Psoas muscle (tissue), 8 donors: ENCODE measurements around the gene DCHS1. TPM values are rescaled to one million over a fixed set of nuclear protein-coding genes. Genes with fewer than 3 reads are reported as not detected.

Source experiments
- ATAC-seq, 4 donors: fragments of 200-7000 bp; cut with Tn5 transposase; one replicate each; pipeline ENCODE4 v1.9.1; 2020; ENCODE audit warnings: moderate library complexity in 3 of 4, mild to moderate bottlenecking in 2 of 4
- DNase-seq, 2 donors: peaks; one replicate each; pipeline ENCODE4 v3.0.0-alpha.2; 2020
- H3K27ac ChIP-seq: fragments of 200-600 bp; one replicate; pipeline ENCODE4 v1.8.0; 2022
- H3K27me3 ChIP-seq, 3 donors: fragments of 200-600 bp in 1 of 3; one replicate each; pipeline versions ENCODE4 v1.6.1 to v1.8.0; 2013 to 2022; ENCODE audit warnings: low read length in 2 of 3, mild to moderate bottlenecking in 2 of 3, moderate library complexity in 1 of 3; ENCODE audit not compliant: insufficient read depth in 3 of 3
- H3K36me3 ChIP-seq, 2 donors: fragments of 200-600 bp in 1 of 2; one replicate each; pipeline versions ENCODE4 v1.6.1 to v1.8.0; 2013 to 2022; ENCODE audit warnings: low read depth in 1 of 2, mild to moderate bottlenecking in 1 of 2, moderate library complexity in 1 of 2; ENCODE audit not compliant: insufficient read depth in 1 of 2
- H3K4me1 ChIP-seq: fragments of 200-600 bp; one replicate; pipeline ENCODE4 v1.8.0; 2022
- H3K4me3 ChIP-seq: fragments of 200-600 bp; one replicate; pipeline ENCODE4 v1.8.0; 2022; ENCODE audit warnings: mild to moderate bottlenecking
- H3K9me3 ChIP-seq: fragments of 200-600 bp; one replicate; pipeline ENCODE4 v1.8.0; 2022
- CTCF ChIP-seq: fragments of 200-600 bp; IDR thresholded peaks from one replicate; pipeline ENCODE4 v1.8.0; 2022; ENCODE audit warnings: antibody characterized with exemption
- WGBS, 3 donors: extraction: QIAGEN DNeasy Blood & Tissue Kit; methylation state at CpG; one replicate each; pipeline versions ENCODE4 v1.1.6 to v1.1.7; 2013; 5-methylcytosine and 5-hydroxymethylcytosine counted together
- intact Hi-C, 2 donors: fragments of 100-400 bp; cut with DNase I; formaldehyde crosslinking; loops; one replicate each; pipeline versions ENCODE4 v1.11.0 to v1.14.2; 2022
- polyA plus RNA-seq, 3 donors: library from polyadenylated mRNA; stranded (reverse); fragments of 200-250 nt; gene quantifications; one replicate each; pipeline ENCODE4 v1.2.3, GENCODE V29; 2013
- total RNA-seq, 4 donors: library from RNA; stranded (reverse); fragmentation: NEBNext Ultra II Directional in 2 of 4; extraction: Animal tissue kit (Norgen Biotek cat#: 25700) in 2 of 4; gene quantifications; one replicate each; pipeline versions ENCODE4 v1.2.1 to v1.2.4, GENCODE V29; 2021 to 2023
- donor health status: healthy with polysubstance abuse.
- donor health status: DM: no; HTN: no; CAD: no; lungs with moderate emphysema.
- donor health status: Bipolar disorder and iron deficiency.
- donor health status: healthy.
- donor health status: DM: yes; HTN: yes; CAD: no.
- donor health status: DM: no; HTN: no; CAD: no.
- donor health status: DM: no; HTN: no; CAD: no.
- donor health status: DM: yes; HTN: yes; CAD: no.

Gene DCHS1
- total and polyA plus RNA-seq, 7 donors = 0.98 to 7.2 (median 3.2) TPM

- ATAC-seq (no peak), DNase-seq (no peak)
- Histone ChIP-seq H3K36me3 (no peaks in the 10 kb centered on the region), H3K9me3 (no peaks in the 10 kb centered on the region), H3K4me3 (no peak overlapping the region), H3K4me1 (peaks cover 11% of the 10 kb centered on the region), H3K27ac (no peak overlapping the region), H3K27me3 (peaks cover 0 to 5% (median 0%) of the 10 kb centered on the region in 3 donors)
- 45 to 63% (median 57%) methylated on average over 1 of the region's 1 CpG for WGBS, 3 donors
- TF ChIP-seq CTCF = no peak
- intact Hi-C loops = no loop called here
These were observed 7.1 kb downstream of the DCHS1 start for GRCh38 chr11:6648501-6648900.

DNA sequence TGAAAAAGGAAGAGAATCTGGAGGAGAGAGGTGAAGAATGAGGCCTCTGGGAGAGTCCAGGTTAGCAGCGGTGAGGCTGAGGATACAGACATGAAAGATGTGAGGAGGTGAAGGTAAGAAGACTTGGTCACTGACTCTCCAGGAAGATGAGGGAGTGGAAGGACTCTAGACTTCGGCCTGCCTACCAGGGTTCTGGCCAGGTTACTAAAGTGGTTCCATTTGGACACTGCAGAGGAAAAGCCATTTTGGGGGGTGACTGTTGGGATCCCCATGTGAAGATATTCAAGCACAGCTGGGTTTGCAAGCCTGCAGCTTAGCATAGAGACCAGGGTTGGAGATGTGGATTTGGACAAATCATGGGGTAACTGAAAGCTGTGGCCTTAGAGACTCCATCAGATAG is 7.8 kb downstream of the DCHS1 start:
- Histone ChIP-seq H3K4me1 (peaks cover 11% of the 10 kb centered on the region), H3K9me3 (no peaks in the 10 kb centered on the region), H3K27ac (peak overlapping the region; percentile 54), H3K36me3 (no peaks in the 10 kb centered on the region), H3K4me3 (no peak overlapping the region), H3K27me3 (peaks cover 0 to 5% (median 0%) of the 10 kb centered on the region in 3 donors)
- ATAC-seq (no peak), DNase-seq (no peak)
- 88 to 97% (median 88%) methylated on average over 2 of the region's 2 CpGs for WGBS, 3 donors
- no peak for TF ChIP-seq CTCF
- intact Hi-C loops = no loop called here

DNA sequence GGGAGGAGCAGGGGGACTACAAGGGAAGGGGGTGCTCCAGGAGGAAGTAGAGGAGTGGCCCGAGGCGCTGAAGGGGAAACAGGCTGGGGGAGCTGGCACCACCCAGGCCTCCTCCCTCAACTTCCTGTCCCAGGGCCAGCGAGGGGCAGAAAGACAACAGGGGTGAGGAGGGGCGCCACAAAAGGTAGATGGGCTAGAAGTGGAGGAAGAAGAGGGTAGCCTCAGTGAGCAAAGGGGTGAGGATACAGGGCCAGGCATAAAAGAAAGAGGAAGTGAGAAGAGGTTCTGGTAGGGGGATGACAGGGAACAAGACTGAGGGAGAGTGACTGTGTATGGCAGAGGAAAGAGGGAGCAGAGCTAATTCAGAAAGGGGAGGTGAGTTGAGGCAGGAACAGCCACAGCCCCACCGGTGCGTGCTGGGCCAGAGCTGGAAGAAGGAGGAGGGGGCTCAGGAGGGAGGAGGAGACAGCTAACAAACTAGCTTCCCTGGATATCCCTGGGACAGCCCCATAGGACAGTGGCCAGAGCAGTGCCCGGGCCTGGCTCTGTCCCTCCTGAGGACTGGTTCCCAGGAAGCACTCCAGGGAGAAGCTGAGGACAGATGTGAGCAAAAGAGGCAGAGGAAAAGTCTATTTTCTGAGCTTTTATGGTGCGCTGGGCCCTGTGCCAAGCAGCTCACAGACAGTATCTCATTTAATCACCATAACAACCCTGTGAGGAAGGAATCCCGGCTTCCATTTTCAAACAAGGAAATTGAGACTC is 8.5 kb downstream of the DCHS1 start:
- Histone ChIP-seq H3K36me3 (no peaks in the 10 kb centered on the region), H3K27me3 (peaks cover 0 to 5% (median 0%) of the 10 kb centered on the region in 3 donors), H3K9me3 (no peaks in the 10 kb centered on the region), H3K4me1 (peaks cover 11% of the 10 kb centered on the region), H3K4me3 (no peak overlapping the region), H3K27ac (peak overlapping the region; percentile 54)
- intact Hi-C loops = no loop called here
- 18 to 37% (median 25%) methylated on average over 9 of the region's 9 CpGs for WGBS, 3 donors
- ATAC-seq (peak; percentile 25 to 46 (median 28)), DNase-seq (no peak)
- no peak for TF ChIP-seq CTCF

DNA sequence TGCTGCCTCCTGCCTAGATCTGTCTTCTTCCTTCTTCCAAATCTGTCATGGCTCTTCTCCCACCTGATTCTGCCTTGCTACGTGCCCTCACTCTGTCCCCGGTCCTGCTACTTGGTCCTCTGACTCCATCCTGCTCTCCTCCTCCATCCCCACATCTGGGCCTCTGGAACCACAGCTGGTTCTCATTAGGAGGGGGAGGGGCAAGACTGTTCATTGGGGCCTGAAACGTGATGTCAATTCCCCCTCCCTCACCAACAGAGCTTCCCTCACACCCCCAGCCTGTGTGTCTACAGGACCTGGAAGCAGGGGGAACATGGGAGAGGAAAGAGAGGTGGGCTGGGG is 9.1 kb downstream of the DCHS1 start:
- WGBS, 3 donors = 34 to 51% (median 34%) methylated on average over 3 of the region's 3 CpGs
- Histone ChIP-seq H3K4me3 (no peak overlapping the region), H3K27me3 (peaks cover 0 to 5% (median 0%) of the 10 kb centered on the region in 3 donors), H3K4me1 (peaks cover 11% of the 10 kb centered on the region), H3K9me3 (no peaks in the 10 kb centered on the region), H3K27ac (peak overlapping the region; percentile 54), H3K36me3 (no peaks in the 10 kb centered on the region)
- intact Hi-C loops = no loop called here
- DNase-seq (no peak), ATAC-seq (peak; percentile 32 to 77 (median 48))
- TF ChIP-seq CTCF = no peak

- Histone ChIP-seq H3K9me3 (no peaks in the 10 kb centered on the region), H3K4me1 (peaks cover 11% of the 10 kb centered on the region), H3K27me3 (peaks cover 0 to 5% (median 0%) of the 10 kb centered on the region in 3 donors), H3K4me3 (no peak overlapping the region), H3K36me3 (no peaks in the 10 kb centered on the region), H3K27ac (peak overlapping the region; percentile 54)
- intact Hi-C loops = no loop called here
- DNase-seq = peak; percentile 83 to 91
- peak; percentile 56 to 80 (median 68) for ATAC-seq
- no peak for TF ChIP-seq CTCF
- 20 to 35% (median 27%) methylated on average over 12 of the region's 12 CpGs for WGBS, 3 donors
These were observed 9.5 kb downstream of the DCHS1 start for GRCh38 chr11:6646071-6646470.
